RWPE1 (cell line): ENCODE data around the gene MKS1.

ENCODE experiments used
- CTCF ChIA-PET: fragments of 350-600 bp; sonication (Branson Sonifier 250); formaldehyde crosslinking; extraction: SDS; loops from one replicate; lab custom pipeline; 2021; lab: Yijun Ruan, JAX
- POLR2A ChIA-PET: fragments of 400-600 bp; formaldehyde crosslinking; extraction: SDS; loops from one replicate; lab custom pipeline; 2020; ENCODE audit warnings: antibody characterized with exemption; ENCODE audit not compliant: low non-redundant PET; lab: Yijun Ruan, JAX
- DNase-seq: peaks from one replicate; pipeline ENCODE4 v3.0.0; 2012; ENCODE audit warnings: low spot score
- H3K27ac ChIP-seq: fragments of 450-650 bp; 2 replicates; pipeline ENCODE4 v1.5.1; 2017
- TF ChIP-seq, protein P1 (sequence below): fragments of 450-650 bp; conservative IDR thresholded peaks from 2 replicates; pipeline ENCODE4 v1.5.1; 2017; ENCODE audit warnings: low read depth, mild to moderate bottlenecking

The MKS1 gene

DNA sequence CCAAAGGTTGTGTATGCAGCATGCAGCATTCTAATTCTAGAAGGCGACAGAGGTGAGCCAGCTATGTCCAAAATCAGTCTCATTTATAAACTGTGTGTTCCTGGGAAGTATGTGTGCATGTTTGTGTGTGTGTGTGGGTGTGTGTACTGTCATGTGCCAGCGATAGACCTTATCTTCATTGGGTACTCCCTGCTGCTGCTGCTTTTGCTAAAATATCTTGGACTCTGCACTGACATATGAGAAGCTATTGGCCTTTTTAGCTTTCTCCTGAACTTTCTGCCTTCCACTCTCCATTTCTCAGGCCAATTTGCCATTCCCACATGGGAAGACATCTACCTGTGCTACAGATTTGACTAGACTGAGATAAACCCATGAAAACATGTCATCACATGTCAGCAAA is 17.3 kb upstream of the MKS1 start:
- no peak overlapping the region for H3K27ac ChIP-seq
- ChIA-PET POLR2A (no interaction called here), CTCF (interaction anchor here (0.6 to 1.6 kb wide), 5 partner anchors 9 to 115 kb away, joined by 3 to 7 read pairs (median 5); no protein-coding TSS in a partner anchor)
- DNase-seq = no peak
- TF ChIP-seq, protein P1, sequence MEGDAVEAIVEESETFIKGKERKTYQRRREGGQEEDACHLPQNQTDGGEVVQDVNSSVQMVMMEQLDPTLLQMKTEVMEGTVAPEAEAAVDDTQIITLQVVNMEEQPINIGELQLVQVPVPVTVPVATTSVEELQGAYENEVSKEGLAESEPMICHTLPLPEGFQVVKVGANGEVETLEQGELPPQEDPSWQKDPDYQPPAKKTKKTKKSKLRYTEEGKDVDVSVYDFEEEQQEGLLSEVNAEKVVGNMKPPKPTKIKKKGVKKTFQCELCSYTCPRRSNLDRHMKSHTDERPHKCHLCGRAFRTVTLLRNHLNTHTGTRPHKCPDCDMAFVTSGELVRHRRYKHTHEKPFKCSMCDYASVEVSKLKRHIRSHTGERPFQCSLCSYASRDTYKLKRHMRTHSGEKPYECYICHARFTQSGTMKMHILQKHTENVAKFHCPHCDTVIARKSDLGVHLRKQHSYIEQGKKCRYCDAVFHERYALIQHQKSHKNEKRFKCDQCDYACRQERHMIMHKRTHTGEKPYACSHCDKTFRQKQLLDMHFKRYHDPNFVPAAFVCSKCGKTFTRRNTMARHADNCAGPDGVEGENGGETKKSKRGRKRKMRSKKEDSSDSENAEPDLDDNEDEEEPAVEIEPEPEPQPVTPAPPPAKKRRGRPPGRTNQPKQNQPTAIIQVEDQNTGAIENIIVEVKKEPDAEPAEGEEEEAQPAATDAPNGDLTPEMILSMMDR = no peak

DNA sequence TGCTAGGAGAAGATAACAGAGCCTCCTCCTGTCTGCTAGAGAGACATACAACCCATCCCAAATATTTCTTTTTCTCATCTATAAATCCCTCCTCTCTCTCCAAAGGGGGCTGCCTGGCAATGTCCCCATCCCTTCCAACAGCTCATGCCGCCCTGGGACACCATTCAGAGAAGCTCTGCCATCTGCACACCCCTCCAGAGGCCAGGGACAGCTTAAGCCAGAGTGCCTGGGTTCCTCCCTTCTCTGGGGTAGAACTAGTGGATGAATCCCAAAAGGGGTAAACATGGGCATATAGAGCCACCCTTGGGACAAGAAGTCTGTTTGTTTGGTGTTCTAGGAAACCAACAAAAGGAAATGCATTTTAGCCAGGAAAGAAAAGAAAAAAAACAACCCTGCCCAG is 16.8 kb upstream of the MKS1 start:
- TF ChIP-seq, protein P1 = no peak
- CTCF ChIA-PET = interaction anchor here (0.6 to 1.6 kb wide), 5 partner anchors 14 to 114 kb away, joined by 3 to 7 read pairs (median 5); no protein-coding TSS in a partner anchor
- no peak overlapping the region for H3K27ac ChIP-seq
- POLR2A ChIA-PET = no interaction called here
- no peak for DNase-seq

DNA sequence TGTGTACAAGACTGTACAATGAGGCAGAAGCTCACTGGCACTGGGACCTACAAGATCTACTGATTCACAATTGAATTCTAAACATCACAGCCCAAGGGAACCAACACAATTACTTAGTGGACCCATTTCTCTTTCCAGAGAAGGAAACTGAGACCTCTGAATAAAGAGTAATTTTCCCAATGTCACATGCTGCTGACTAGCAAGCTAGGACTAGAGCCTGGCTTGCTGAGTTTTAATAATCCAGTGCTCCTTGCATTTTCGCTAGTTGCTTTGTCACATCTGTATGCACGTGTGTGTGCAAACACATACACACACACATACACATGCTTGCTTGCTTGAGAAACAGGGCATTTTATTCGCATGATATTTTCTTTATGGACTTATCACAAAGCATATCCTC is 15.5 kb upstream of the MKS1 start:
- TF ChIP-seq, protein P1 = no peak
- no peak overlapping the region for H3K27ac ChIP-seq
- POLR2A ChIA-PET = no interaction called here
- CTCF ChIA-PET = no interaction called here
- no peak for DNase-seq

DNA sequence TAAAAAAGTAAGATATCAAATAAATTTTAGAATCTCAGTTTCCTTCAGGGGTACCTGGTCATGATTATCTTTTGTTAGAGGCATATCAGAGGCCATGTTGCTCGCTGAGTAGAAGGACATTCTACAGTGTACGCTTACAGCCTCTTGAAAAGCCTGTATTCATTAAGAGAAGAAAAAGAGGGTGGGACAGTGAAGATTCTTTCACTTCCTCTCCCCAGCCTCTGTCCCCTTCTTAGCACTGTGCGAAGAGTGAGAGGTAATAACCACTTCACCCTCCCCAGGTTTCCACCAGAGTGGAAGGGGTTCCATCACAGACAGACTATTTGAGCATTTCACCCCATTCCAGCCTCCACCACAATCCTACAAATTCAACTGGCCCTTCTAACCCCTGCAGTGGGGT is 14.5 kb upstream of the MKS1 start:
- DNase-seq = no peak
- no peak overlapping the region for H3K27ac ChIP-seq
- ChIA-PET CTCF (no interaction called here), POLR2A (no interaction called here)
- TF ChIP-seq, protein P1 = no peak

DNA sequence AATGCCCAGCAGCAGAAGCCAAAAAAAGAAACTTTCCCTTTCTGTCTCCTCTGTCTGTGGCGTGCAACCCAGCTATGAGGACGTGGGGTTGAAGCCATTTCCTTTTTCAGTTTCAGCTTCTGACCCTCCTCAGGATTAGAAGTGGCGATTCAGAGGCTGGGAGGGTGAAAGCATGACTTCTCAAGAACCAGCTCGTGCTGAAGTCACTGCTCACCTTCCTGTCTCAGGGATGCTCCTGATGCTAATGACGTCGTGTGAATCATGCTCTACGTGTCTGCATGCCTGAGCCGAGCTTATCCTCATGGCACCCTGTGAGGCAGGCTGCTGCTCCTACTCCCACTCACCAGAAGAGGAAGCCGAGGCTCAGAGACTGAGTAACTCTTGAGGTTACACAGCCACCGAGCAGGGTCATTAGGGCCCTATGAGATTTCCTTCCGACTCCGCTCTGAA is 13.7 kb upstream of the MKS1 start:
- ChIA-PET CTCF (no interaction called here), POLR2A (no interaction called here)
- DNase-seq = no peak
- TF ChIP-seq, protein P1 = no peak
- H3K27ac ChIP-seq = no peak overlapping the region

DNA sequence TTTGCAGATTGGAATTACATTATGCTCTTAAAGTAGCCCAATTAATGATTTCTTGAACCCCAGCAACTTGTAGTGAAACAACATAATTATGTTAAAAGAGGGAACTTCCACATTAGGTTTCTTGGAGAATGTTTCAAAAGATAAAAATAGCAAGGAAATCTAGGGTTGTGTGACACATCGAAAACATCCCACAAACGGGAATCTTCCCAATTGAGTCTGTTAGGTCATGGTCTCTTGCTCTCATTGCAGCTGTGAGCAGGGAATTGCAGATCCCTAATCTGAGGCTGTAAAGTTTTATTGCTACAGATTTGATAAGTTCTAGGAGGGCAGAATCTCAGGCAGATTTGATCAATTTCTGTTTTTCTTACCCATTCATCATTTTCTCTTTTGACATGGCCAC is 12.6 kb upstream of the MKS1 start:
- ChIA-PET POLR2A (no interaction called here), CTCF (interaction anchor here (1.3 kb wide), 1 partner anchor 18 kb away, joined by 3 read pairs; no protein-coding TSS in a partner anchor)
- TF ChIP-seq, protein P1 = no peak
- no peak overlapping the region for H3K27ac ChIP-seq
- DNase-seq = no peak
